DOHH2 (cell line): ENCODE measurements around the gene PALB2.

Experiments
- CTCF ChIP-seq: fragments of 200-600 bp; sonication (generic); IDR thresholded peaks from one replicate; pipeline ENCODE4 v1.5.1; 2014; ENCODE audit warnings: antibody characterized with exemption, mild to moderate bottlenecking, low read depth, low read length; ENCODE audit not compliant: poor library complexity, severe bottlenecking
- EZH2phosphoT487 ChIP-seq: fragments of 200-600 bp; sonication (generic); IDR thresholded peaks from 2 replicates; pipeline ENCODE4 v1.6.1; 2017; ENCODE audit warnings: borderline replicate concordance, mild to moderate bottlenecking, antibody characterized with exemption, low read length, moderate library complexity, mixed read lengths

GRCh38 chr16:23562505-23562904 lies 78.6 kb downstream of the PALB2 start:
- no peak for TF ChIP-seq CTCF
- no peak for TF ChIP-seq EZH2phosphoT487
